ENCODE data around the gene PROS1. TPM values are rescaled to one million over a fixed set of nuclear protein-coding genes. Genes with fewer than 3 reads are reported as not detected.
"Not testable (repeated sequence)": the region's sequence is repeated elsewhere in the genome, so short reads cannot be mapped to it uniquely, and the experiment has no call there.

The PROS1 gene
- total and polyA plus RNA-seq, 2 of the 4 experiments (the other 2 are of a cell fraction) = 1.6 to 2.8 TPM

- H2BK15ac ChIP-seq (ENCODE audit: low read depth, low read length); H3K23ac ChIP-seq (ENCODE audit: low read depth, low read length); H2AFZ ChIP-seq (replicated peaks; ENCODE audit: low read length, poor library complexity); H2AK9ac ChIP-seq (replicated peaks; ENCODE audit: low read depth, low read length, poor library complexity); H3K9ac ChIP-seq (ENCODE audit: low read depth, low read length); H3K79me1 ChIP-seq (ENCODE audit: low read depth in 1 of 2, low read length in 2 of 2); H3K4me3 ChIP-seq (ENCODE audit: insufficient read depth, low read depth, low read length); H3K56ac ChIP-seq (ENCODE audit: extremely low read depth, insufficient read depth, low read length); H3K36me3 ChIP-seq (ENCODE audit: control insufficient read depth, insufficient read depth, low read length); H4K5ac ChIP-seq (ENCODE audit: low read depth, low read length); H4K91ac ChIP-seq (ENCODE audit: insufficient read depth, low read depth, low read length); H2BK20ac ChIP-seq (ENCODE audit: low read depth, low read length); H3K9me3 ChIP-seq (ENCODE audit: control insufficient read depth, insufficient read depth, low read length); CTCF ChIA-PET; ATAC-seq (ENCODE audit: low read depth); H4K20me1 ChIP-seq (ENCODE audit: insufficient read depth, low read length); H3K9me1 ChIP-seq (ENCODE audit: insufficient read depth, low read length); H3K4ac ChIP-seq (ENCODE audit: low read depth, low read length); H3K4me1 ChIP-seq (ENCODE audit: control insufficient read depth, insufficient read depth, low read length); H2BK5ac ChIP-seq (ENCODE audit: low read depth, low read length, poor library complexity, severe bottlenecking); H3K27ac ChIP-seq (ENCODE audit: insufficient read depth, low read length); POLR2A ChIA-PET (ENCODE audit: unreplicated experiment); DNase-seq; H2BK120ac ChIP-seq (ENCODE audit: low read depth, low read length); BruUV-seq (replicated peaks); H4K8ac ChIP-seq (ENCODE audit: low read depth in 2 of 2, low read length in 2 of 2); in situ Hi-C loops (cut with MboI; ENCODE audit: low sequenced_read_pairs); H2AK5ac ChIP-seq (ENCODE audit: low read depth, low read length); H3K4me2 ChIP-seq (ENCODE audit: low read depth, low read length); H3K18ac ChIP-seq (ENCODE audit: low read depth, low read length); dilution Hi-C loops (cut with HindIII; ENCODE audit: low sequenced_read_pairs, unreplicated experiment); H3K27me3 ChIP-seq (ENCODE audit: control insufficient read depth, insufficient read depth, low read length); H3K14ac ChIP-seq (replicated peaks; ENCODE audit: low read depth, low read length): not testable (repeated sequence)
- intact Hi-C loops (cut with micrococcal nuclease) = loop anchor here (5.0 kb wide), 1 partner anchor 49 kb away; no protein-coding TSS in a partner anchor
- WGBS, 2 experiments (ENCODE audit: extremely low coverage in 2 of 2, insufficient read length in 1 of 2) = no CpG with 5 or more reads among the region's 1 CpG
These were observed 60.1 kb downstream of the PROS1 start for GRCh38 chr3:93913623-93914022.

All from IMR-90 (cell line).